K562 treated with DMSO at 1 percent for 48 hours (cell line): ENCODE results near the gene KRT35. TPM values are rescaled to one million over a fixed set of nuclear protein-coding genes. Genes with fewer than 3 reads are reported as not detected.

Source experiments
- total RNA-seq: library from RNA; unstranded; fragments of 300-600 nt; gene quantifications from 2 replicates; pipeline ENCODE4 v1.2.3, GENCODE V29; 2022; ENCODE audit warnings: low replicate concordance; ENCODE audit errors: extremely low read depth

The KRT35 gene
- not detected in 2 replicates for total RNA-seq

DNA sequence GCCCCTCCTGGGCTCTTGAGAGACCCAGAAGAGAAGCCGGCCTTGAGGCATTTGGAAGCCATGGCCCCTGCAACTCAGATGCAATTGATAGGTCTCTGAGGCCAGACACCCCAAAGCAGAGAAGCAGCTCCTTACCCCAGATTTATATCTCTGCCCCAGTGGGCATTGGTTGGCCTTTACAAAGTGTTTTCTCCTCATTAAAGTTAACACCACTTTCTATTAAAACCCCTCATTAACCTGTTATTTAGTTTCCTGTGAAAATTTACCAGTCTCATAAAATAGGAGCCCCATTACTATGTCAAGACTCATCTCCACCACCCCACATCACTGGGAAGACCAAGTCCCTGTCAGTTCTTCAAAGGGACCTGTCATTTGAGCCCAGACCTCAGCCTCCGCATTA is at the start of gene KRT35:
TSS of gene KRT35 (minus strand) at position 116 of the 400 bp plus-strand sequence. CDS start at position 62, 54 bp downstream.

DNA sequence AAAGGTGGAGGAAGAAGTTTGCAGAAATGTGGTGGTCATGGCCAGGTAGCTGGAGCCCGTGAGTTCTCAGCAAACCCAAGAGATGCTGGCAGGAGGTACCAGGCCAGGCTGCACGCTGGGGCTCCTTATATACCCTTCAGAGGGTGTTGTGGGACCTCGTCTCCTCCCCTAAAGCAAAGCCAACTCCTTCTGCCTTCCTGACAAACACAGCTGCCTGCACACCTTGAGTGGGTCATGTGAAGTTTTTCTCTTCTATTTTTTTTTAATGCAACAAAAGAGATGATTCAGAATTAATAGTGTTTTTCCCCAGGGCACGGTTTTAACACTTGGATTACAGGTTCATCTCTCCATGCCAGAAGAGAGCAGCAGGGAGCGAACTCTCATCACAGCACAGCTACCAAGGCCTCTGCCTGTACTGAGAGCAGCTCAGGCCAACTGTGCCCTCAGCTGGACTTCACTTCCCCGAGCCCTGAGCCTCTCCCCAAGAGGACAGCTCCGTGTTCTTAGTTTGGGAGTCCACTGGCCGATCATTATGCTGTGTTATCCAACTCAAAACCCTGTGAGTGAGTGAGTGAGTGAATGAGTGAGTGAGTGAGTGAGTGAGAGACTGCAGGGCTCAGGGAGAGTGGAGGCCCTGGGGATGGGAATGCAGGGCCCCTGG is 38.0 kb upstream of the KRT35 start, which contains the start of gene KRT15:
TSS of gene KRT15 (minus strand) at position 102 of the 661 bp plus-strand sequence. CDS start at position 39, 63 bp downstream.

DNA sequence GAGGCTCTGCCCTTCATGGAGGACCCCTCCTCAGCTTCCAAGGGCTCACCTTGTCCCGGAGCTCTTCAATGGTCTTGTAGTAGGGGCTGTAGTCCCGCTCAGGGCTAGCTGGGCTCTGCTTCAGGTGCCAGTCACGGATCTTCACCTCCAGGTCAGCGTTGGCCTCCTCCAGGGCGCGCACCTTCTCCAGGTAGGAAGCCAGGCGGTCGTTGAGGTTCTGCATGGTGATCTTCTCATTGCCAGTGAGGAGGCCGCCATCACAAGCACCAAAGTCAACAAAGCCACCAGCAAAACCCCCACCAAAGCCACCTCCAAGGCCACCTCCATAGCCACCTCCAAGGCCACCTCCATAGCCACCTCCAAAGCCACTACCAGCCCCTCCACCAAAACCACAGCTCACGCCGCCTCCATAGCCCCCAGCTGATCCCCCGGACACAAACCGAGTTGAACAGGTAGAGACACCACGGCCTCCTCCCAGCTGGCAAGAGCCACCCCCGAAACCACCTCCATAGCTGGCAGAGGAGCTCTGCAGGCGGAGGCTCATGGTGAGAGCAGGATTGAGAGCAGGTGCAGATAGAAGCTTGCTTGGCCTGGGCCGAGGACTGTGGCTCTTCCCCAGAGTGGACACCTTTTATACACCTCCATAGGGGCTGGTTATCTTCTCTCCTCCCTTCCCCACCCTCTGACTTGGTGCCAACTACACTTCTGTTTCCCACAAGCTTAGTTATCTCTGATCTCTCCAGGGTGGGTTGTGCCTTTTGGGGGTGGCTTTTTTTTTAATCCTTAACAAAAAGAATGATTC is 24.3 kb upstream of the KRT35 start, which contains the start of gene KRT13:
TSS of gene KRT13 (minus strand) at position 606 of the 802 bp plus-strand sequence. CDS start at position 544, 62 bp downstream.

DNA sequence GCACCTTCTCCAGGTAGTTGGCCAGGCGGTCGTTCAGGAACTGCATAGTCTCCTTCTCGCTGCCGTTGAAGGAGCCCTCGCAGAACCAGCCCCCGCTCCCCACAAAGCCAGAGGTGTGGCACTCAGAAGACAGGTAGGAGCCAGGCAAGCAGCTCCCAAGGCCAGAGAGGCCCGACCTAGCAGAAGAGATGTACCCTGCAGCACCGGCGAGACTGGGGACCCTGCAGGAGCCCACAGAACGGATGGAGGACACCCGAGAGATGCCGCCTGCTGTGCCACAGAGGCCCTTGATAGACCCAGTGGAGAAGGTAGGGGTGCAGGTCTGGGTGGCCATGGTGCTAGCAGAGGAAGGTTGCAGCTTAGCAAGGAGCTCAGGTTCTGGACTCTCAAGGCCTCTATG is 8.6 kb upstream of the KRT35 start, which contains the start of gene KRT36:
TSS of gene KRT36 (minus strand) at position 380 of the 400 bp plus-strand sequence. CDS start at position 334, 46 bp downstream.

DNA sequence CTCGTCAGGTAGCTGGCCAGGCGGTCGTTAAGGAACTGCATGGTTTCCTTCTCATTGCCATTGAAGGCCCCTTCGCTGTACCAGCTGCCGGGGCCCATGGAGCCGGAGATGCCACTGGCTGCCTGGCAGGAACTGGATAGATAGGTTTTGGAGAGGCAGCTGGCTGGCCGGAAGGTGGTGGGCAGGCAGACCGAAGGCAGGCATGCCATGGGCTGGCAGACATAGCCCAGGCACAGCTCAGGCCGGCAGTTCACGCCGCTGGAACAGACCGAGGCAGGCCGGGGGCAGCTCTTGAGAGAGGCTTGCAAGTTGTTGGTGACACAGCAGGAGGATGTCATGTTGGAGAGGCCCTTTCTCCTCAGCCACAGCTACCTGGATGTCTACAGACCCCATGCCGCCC is 14.0 kb downstream of the KRT35 start, which contains the start of gene KRT32:
TSS of gene KRT32 (minus strand) at position 399 of the 400 bp plus-strand sequence. CDS start at position 338, 61 bp downstream.

DNA sequence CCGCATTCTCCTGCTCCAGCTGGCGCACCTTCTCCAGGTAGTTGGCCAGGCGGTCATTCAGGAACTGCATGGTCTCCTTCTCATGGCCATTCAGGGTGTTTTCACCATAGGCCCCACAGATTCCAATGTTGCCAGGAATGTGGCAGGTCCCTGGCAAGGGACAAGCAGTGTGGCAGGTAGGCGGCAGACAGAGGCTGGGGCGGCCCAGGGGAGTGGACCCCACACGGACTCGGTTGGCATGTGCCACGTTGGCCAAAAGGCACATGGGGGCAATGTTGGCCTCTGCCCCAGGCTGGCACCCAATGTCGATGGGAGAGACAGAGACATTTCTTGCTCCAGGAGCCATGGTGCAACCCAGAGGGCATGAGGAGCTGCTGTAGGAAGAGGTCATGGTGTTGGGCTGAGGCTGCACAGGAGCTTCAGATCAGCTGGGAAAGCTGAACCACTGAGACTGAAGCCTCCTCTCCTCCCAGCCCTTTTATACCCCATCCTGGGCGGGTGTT is 40.4 kb downstream of the KRT35 start, which contains the start of gene KRT38:
TSS of gene KRT38 (minus strand) at position 453 of the 503 bp plus-strand sequence. CDS start at position 391, 62 bp downstream.

Other genes starting within 250 kb of the KRT35 start
- not detected in 2 replicates for gene KRTAP9-3, start 248.7 kb downstream of the KRT35 start, total RNA-seq
- not detected in 2 replicates for gene KRTAP9-8, start 243.2 kb downstream of the KRT35 start, total RNA-seq
- gene KRTAP9-4, start 231.5 kb downstream of the KRT35 start, total RNA-seq, result not detected in 2 replicates
- not detected in 2 replicates for gene KRTAP9-9, start 225.8 kb downstream of the KRT35 start, total RNA-seq
- not detected in 2 replicates for gene KRTAP9-6, start 215.8 kb downstream of the KRT35 start, total RNA-seq
- not detected in 2 replicates for gene KRTAP9-7, start 205.5 kb downstream of the KRT35 start, total RNA-seq
- not detected in 2 replicates for gene KRTAP29-1, start 178.3 kb downstream of the KRT35 start, total RNA-seq
- not detected in 2 replicates for gene KRTAP16-1, start 171.8 kb downstream of the KRT35 start, total RNA-seq
- not detected in 2 replicates for gene KRTAP17-1, start 165.4 kb downstream of the KRT35 start, total RNA-seq
- not detected in 2 replicates for gene KRT33A, start 130.3 kb downstream of the KRT35 start, total RNA-seq
- not detected in 2 replicates for gene KRT33B, start 111.3 kb downstream of the KRT35 start, total RNA-seq
- not detected in 2 replicates for gene KRT34, start 98.8 kb downstream of the KRT35 start, total RNA-seq
- not detected in 2 replicates for gene KRT31, start 83.5 kb downstream of the KRT35 start, total RNA-seq
- gene KRT37, start 56.6 kb downstream of the KRT35 start, total RNA-seq, result not detected in 2 replicates
- gene KRT38, start 40.2 kb downstream of the KRT35 start, total RNA-seq, result not detected in 2 replicates
- gene KRT32, start 13.8 kb downstream of the KRT35 start, total RNA-seq, result not detected in 2 replicates
- gene KRT36, start 8.8 kb upstream of the KRT35 start, total RNA-seq, result not detected in 2 replicates
- gene KRT13, start 24.5 kb upstream of the KRT35 start, total RNA-seq, result not detected in 2 replicates
- not detected in 2 replicates for gene KRT15, start 37.7 kb upstream of the KRT35 start, total RNA-seq
- not detected in 2 replicates for gene KRT19, start 47.2 kb upstream of the KRT35 start, total RNA-seq
- gene KRT9, start 90.9 kb upstream of the KRT35 start, total RNA-seq, result not detected in 2 replicates
- not detected in 2 replicates for gene KRT14, start 105.7 kb upstream of the KRT35 start, total RNA-seq
- not detected in 2 replicates for gene KRT16, start 131.6 kb upstream of the KRT35 start, total RNA-seq
- not detected in 2 replicates for gene KRT17, start 143.4 kb upstream of the KRT35 start, total RNA-seq
- gene EIF1, start 207.7 kb upstream of the KRT35 start, total RNA-seq, result 437 and 1,744 TPM in 2 replicates
- not detected in 2 replicates for gene GAST, start 231.2 kb upstream of the KRT35 start, total RNA-seq